Esophagus squamous epithelium (tissue), 4 donors: Measurements from ENCODE around the gene TBL1X.

ENCODE experiments used
- POLR2A ChIP-seq, 4 donors: fragments of 450-650 bp; IDR thresholded peaks; one replicate each; pipeline ENCODE4 v1.6.1; 2017; ENCODE audit warnings: antibody characterized with exemption in 4 of 4, mild to moderate bottlenecking in 4 of 4, moderate library complexity in 3 of 4
- TF ChIP-seq, protein P1 (sequence below), 6 experiments: fragments of 450-650 bp in 4 of 6; fragments of 200-600 bp in 2 of 6; sonication (generic) in 2 of 6; IDR thresholded peaks; one replicate each; pipeline ENCODE4 v1.5.1; 2016 to 2019; ENCODE audit warnings: antibody characterized with exemption in 6 of 6, mild to moderate bottlenecking in 4 of 6, moderate library complexity in 4 of 6

GRCh38 chrX:9656871-9657270 lies 192.0 kb downstream of the TBL1X start:
- no peak for TF ChIP-seq POLR2A (IDR thresholded peaks at IDR 0.05)
- TF ChIP-seq, protein P1, sequence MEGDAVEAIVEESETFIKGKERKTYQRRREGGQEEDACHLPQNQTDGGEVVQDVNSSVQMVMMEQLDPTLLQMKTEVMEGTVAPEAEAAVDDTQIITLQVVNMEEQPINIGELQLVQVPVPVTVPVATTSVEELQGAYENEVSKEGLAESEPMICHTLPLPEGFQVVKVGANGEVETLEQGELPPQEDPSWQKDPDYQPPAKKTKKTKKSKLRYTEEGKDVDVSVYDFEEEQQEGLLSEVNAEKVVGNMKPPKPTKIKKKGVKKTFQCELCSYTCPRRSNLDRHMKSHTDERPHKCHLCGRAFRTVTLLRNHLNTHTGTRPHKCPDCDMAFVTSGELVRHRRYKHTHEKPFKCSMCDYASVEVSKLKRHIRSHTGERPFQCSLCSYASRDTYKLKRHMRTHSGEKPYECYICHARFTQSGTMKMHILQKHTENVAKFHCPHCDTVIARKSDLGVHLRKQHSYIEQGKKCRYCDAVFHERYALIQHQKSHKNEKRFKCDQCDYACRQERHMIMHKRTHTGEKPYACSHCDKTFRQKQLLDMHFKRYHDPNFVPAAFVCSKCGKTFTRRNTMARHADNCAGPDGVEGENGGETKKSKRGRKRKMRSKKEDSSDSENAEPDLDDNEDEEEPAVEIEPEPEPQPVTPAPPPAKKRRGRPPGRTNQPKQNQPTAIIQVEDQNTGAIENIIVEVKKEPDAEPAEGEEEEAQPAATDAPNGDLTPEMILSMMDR (IDR thresholded peaks at IDR 0.05), result no peak
